ENCODE data around the gene INF2.
A peak's percentile ranks its signal among the peaks of the same experiment; 100 is the strongest.

The INF2 gene

GRCh38 chr14:104677512-104678332 is 11.7 kb upstream of the INF2 start:
- peak; percentile 67 for DNase-seq

- DNase-seq, result peak; percentile 67
Measured at GRCh38 chr14:104678346-104678745, 11.1 kb upstream of the INF2 start.

DNA sequence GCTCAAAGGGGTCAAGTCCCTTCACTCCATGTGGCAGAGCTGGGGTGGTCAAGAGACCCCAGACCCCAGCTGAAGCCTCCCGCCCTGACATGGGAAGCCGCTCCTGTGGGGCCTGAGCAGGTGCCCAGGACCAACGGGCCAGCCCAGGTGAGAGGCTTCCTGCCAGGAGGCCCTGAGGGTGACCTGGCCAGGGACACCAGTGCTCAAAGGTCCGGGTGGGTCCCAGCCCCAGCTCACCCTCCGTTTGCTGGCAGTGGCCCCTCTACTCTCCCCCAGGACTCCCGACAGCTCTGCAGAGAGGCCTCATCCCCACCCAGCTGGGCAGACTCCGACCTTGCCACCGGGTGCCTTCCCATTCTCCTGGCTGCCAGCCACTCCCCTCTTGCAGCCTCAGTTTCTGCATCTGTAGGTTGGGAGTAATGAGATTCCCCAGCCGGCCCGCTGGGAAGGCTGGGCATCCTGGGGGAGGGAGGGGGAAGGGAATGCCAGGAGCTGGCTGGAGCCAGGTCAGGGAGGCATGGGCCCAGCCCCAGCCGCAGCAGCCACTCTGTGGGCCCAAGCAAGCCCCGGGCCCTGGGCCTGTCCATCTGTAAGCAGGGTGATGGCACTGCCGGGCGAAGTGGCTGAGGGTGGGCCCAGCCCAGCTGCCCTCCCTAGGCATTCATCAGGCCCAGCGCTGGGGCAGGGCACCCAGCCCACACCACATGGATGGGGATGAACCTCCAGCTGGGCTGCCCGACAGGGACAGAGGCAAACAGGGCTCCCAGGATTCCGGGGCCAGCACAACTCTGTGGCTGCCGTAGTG is 10.3 kb upstream of the INF2 start:
- DNase-seq, result no peak

- DNase-seq, result no peak
Measured at GRCh38 chr14:104680056-104680805, 9.2 kb upstream of the INF2 start.

GRCh38 chr14:104680806-104681688 is 8.4 kb upstream of the INF2 start:
- no peak for DNase-seq

GRCh38 chr14:104681689-104682074 is 7.7 kb upstream of the INF2 start:
- no peak for DNase-seq

- DNase-seq, result no peak
Measured at GRCh38 chr14:104682107-104682593, 7.3 kb upstream of the INF2 start.

DNA sequence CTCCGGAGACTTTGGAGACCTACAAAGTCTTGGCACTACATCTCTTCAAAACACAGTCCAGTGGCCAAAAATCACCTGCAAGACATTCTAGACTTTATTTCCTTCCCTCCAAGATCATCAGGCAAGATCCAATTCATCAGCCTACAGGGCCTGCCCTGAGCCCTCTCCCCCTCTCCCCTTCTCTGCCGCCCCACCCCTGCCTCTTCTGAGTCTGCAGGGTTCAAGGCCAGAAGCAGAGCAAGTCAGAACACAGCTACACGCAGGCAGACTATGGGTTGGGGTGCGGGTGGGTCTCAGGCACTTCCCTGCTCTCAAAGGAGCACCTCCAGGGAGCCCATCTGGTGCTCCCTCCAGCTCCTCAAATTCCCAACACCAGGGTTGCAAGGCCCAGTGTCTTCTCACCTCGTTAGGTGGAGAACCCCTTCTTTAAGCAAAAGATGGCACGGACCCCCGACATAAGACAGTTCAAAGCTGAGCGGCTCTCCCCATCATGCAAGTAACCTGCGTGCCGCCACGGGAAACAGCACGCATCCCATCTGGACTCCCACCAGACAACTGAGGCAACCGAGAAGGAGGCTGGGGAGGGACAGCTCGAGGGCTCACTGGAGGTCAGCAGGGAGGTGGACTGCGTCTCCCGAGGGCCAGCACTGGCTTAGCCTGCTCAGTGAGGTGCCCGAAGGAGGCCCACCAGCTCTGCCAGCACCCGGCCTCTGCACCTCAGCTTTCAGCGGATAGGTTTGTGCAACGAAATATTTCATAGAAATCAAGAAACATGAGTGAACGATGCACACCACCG is 5.6 kb upstream of the INF2 start:
- DNase-seq, result no peak

- no peak for DNase-seq
Measured at GRCh38 chr14:104684449-104684821, 5.0 kb upstream of the INF2 start.

DNA sequence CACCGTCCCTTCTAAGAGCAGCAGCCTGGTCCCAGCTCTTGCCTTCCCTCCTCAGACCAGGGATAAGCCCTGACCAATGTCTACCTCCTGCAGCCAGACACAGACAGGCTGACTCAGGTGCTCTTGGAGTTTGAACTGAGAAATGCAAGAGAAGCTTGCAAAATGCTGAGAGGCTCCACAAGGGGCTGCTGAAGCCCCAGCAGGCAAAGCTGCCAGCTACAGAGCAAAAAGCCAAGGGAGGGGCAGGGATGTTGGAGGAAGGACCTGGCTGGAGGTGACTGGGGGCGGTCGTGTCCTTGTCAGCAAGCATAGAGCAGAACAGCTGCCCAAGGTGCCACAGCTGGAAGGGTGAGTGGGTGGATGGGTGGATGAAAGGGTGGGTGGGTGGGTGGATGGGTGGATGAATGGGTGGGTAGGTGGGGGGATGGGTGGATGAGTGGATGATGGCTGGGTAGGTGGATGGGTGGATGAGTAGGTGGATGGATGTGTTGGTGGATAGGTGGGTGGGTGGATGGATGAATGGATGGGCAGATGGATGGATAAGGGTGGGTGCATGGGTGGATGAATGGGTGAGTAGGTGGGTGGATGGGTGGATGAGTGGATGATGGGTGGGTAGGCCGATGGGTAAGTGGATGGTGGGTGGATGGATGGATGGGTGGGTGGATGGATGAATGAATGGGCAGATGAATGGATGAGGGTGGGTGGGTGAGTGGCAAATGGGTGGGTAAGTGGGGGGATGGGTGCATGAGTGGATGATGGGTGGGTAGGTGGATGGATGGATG is 4.0 kb upstream of the INF2 start:
- no peak for DNase-seq

GRCh38 chr14:104685998-104686610 is 3.3 kb upstream of the INF2 start:
- no peak for DNase-seq

DNA sequence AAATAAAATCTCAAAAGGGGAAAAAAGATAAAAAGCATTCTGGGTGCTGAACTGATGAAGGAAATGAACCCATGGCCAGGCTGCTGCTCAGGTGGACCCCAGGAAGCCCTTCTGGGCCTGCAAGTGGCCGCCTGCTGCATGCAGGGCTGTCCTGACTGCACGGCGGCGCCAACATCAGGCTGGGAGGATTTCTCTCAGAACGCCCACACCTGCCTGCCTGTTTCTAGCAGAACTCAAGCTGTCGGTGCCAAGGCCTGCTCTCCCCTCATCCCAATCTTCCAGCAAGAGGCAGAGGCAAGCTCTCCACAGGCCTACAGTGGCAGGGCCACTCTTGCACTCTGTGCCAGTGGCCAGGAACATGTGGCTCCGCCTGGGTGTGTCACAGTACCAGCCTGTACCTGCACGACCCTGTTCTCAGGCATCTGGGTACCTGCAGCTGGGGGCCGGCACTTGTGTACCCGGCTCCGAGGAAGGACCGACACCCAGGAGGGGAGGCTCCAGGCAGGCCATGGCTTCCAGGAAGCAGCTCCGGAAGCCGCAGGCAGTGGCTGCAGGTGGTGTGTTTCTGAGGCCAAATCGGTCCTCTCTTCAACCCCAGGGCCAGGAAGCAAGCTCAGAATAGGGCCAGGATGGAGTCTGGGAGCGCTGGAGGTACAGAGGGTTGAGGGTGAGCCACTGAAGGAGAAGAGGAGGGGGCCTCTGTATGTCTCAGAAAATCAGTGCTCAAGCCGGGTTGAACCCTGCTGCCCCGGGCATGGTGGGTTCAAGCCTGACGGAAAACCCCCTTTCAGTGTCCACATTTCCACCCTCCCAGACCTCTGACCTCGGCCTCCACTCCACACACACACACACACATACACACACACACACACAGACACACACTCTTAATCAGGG is 2.5 kb upstream of the INF2 start:
- no peak for DNase-seq

DNA sequence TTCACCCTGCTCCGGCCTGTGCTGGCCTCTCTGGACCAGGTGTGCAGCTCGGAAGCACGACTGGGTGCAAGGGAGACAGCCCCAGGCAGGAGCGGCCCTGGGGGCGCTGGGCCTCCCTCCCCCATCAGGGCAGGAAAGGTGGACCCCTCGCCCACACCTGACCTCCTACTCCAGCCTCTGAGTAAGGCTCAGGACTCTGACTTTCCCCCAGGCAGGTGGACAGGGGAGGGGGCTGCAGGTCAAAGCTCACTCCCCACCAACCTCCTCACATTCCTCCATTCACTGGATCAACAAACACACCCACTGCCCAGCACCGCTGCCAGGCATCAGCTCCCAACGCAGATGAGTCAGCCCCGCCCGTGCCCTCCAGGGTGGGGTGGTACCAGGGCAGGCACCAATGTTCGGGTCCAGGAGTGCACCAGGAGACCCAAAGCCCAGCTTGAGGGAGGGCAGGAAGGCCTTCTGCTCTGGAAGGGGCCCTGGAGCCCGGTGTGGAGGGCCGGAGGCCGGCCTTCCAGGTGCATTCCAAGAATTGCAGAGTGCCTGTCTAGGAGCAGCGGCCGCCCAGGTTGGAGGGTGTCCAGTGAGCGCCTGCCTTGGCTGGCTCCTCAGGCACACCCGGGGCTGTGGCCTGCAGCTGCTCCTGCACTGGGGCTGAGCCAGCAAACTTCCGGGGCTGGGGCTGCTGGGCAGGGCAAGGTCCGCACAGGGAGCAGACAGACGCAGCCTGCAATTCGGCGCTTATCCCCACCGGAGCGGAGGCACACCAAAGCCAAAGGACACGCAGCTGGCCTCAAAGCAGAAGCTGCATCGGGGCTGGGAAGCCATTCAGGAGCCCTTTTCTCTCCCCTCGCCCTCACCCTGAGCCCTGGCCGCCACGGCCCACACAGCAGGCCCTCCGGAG is 1.6 kb upstream of the INF2 start:
- DNase-seq, result no peak

DNA sequence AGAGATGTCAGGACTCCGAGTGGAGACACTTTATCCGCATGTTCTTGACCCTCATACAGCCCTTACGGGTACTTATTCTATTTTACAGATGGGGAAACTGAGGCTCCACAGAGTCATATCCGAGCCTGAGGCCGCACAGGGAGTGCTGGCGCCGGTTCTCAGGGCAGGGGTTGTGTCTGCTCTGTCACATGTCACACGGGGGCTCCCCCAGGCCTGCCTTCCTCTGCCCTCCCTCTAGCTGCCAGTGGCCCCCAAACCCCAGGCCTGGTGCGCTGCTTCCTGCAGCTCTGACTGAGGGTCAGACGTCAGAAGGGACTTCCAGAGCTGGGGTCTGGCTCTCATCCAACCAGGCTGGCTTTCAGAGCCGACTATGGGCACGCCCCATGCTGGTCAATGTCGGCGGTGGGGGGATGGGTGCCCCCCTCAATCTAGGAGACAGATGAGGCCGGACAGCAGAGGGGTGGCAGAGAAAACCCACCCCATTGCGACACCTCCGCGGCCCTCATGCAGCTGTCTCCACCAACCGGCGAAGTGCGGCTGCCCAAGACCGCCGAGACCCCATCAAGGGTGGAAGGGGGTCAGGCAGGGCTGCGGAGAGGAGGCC is 811 bp upstream of the INF2 start:
- no peak for DNase-seq

- DNase-seq, result no peak
Measured at GRCh38 chr14:104689881-104690711, 678 bp downstream of the INF2 start.

- DNase-seq, result no peak
Measured at GRCh38 chr14:104690861-104691455, 1.5 kb downstream of the INF2 start.
